Stimulated activated naive CD8-positive, alpha-beta T cell treated with anti-CD3 and anti-CD28 coated beads, Interleukin-15, Interleukin-2, amounts not matched to agents 100 U/mL and 50 U/mL, for 24 hours (primary cell): ENCODE results near the gene KIAA0319L.
"Not testable (repeated sequence)": the region's sequence is repeated elsewhere in the genome, so short reads cannot be mapped to it uniquely, and the experiment has no call there.

Experiments used
- ATAC-seq: fragments of 150-1000 bp; cut with Tn5 transposase; one replicate; pipeline ENCODE4 v1.10.0; 2021
- DNase-seq: peaks from one replicate; pipeline ENCODE4 v3.0.0; 2021

The KIAA0319L gene

GRCh38 chr1:35486858-35487408 is 70.3 kb downstream of the KIAA0319L start:
- ATAC-seq: no peak
- DNase-seq: no peak

GRCh38 chr1:35481229-35481628 is 76.0 kb downstream of the KIAA0319L start:
- DNase-seq (no peak), ATAC-seq (no peak)

GRCh38 chr1:35477870-35478269 is 79.3 kb downstream of the KIAA0319L start:
- ATAC-seq: no peak
- DNase-seq: no peak

GRCh38 chr1:35475856-35476674 is 81.1 kb downstream of the KIAA0319L start:
- ATAC-seq (no peak), DNase-seq (no peak)

- ATAC-seq (no peak), DNase-seq (no peak)
Observed at GRCh38 chr1:35475356-35475755, 81.8 kb downstream of the KIAA0319L start.

- not testable (repeated sequence) for ATAC-seq, DNase-seq
Observed at GRCh38 chr1:35473216-35473615, 84.0 kb downstream of the KIAA0319L start.

- ATAC-seq (no peak), DNase-seq (no peak)
Observed at GRCh38 chr1:35470977-35471613, 86.1 kb downstream of the KIAA0319L start.

- DNase-seq (no peak), ATAC-seq (no peak)
Observed at GRCh38 chr1:35466120-35466519, 91.1 kb downstream of the KIAA0319L start.

GRCh38 chr1:35463749-35464148 is 93.5 kb downstream of the KIAA0319L start:
- DNase-seq, ATAC-seq: not testable (repeated sequence)

- DNase-seq (no peak), ATAC-seq (no peak)
Observed at GRCh38 chr1:35463232-35463631, 94.0 kb downstream of the KIAA0319L start.

GRCh38 chr1:35461966-35462651 is 95.1 kb downstream of the KIAA0319L start:
- no peak for ATAC-seq
- DNase-seq: no peak

GRCh38 chr1:35460796-35461195 is 96.4 kb downstream of the KIAA0319L start:
- no peak for ATAC-seq
- no peak for DNase-seq

- peak; percentile 66 for ATAC-seq
Observed at GRCh38 chr1:35454616-35455015, 102.6 kb downstream of the KIAA0319L start.

GRCh38 chr1:35454176-35454575 is 103.0 kb downstream of the KIAA0319L start:
- ATAC-seq (no peak), DNase-seq (no peak)

More at GRCh38 chr1:35454616-35455015, 102.6 kb downstream of the KIAA0319L start:
- no peak for DNase-seq

- ATAC-seq (no peak), DNase-seq (no peak)
Observed at GRCh38 chr1:35453031-35453430, 104.2 kb downstream of the KIAA0319L start.

- ATAC-seq (no peak), DNase-seq (no peak)
Observed at GRCh38 chr1:35452106-35452774, 105.0 kb downstream of the KIAA0319L start.

- peak; percentile 87 for ATAC-seq
Observed at GRCh38 chr1:35451125-35451528, 106.1 kb downstream of the KIAA0319L start.

GRCh38 chr1:35449334-35450008 is 107.7 kb downstream of the KIAA0319L start:
- DNase-seq: no peak

More at GRCh38 chr1:35451125-35451528, 106.1 kb downstream of the KIAA0319L start:
- DNase-seq: peak; percentile 79

GRCh38 chr1:35448344-35448801 is 108.8 kb downstream of the KIAA0319L start:
- no peak for DNase-seq
- ATAC-seq: no peak

More at GRCh38 chr1:35449334-35450008, 107.7 kb downstream of the KIAA0319L start:
- ATAC-seq: no peak

GRCh38 chr1:35447278-35447677 is 109.9 kb downstream of the KIAA0319L start:
- no peak for ATAC-seq

GRCh38 chr1:35444519-35444774 is 112.8 kb downstream of the KIAA0319L start:
- no peak for ATAC-seq
- no peak for DNase-seq

More at GRCh38 chr1:35447278-35447677, 109.9 kb downstream of the KIAA0319L start:
- no peak for DNase-seq
